Caco-2 (cell line): Measurements from ENCODE around the gene VWA5B1. TPM values are rescaled to one million over a fixed set of nuclear protein-coding genes. Genes with fewer than 3 reads are reported as not detected.

Source experiments
- BruUV-seq: library from RNA; stranded (reverse); fragments of 400-500 nt; replicated peaks from 2 replicates; lab custom pipeline; 2021; lab: Mats Ljungman, UMichigan
- CTCF ChIA-PET: fragments of 300-600 bp; sonication (Branson Sonifier 250); formaldehyde crosslinking; loops from one replicate; lab custom pipeline; 2022; ENCODE audit warnings: antibody characterized with exemption; lab: Charles Lee
- POLR2A ChIA-PET: fragments of 300-600 bp; sonication (Branson Sonifier 250); formaldehyde crosslinking; loops from one replicate; lab custom pipeline; 2022; ENCODE audit warnings: antibody characterized with exemption; lab: Charles Lee
- DNase-seq, 2 experiments: peaks; one replicate each; pipeline versions ENCODE4 v3.0.0 to v3.0.0-alpha.2; 2020 to 2022
- H3K27me3 ChIP-seq: replicated peaks from 2 replicates; pipeline ENCODE4 v1.6.0; 2011; ENCODE audit warnings: low read length; ENCODE audit not compliant: control insufficient read depth, insufficient read depth
- H3K36me3 ChIP-seq: 2 replicates; pipeline ENCODE4 v1.5.1; 2011; ENCODE audit warnings: low read length; ENCODE audit not compliant: control insufficient read depth, insufficient read depth
- H3K4me1 ChIP-seq: fragments of 250-450 bp; sonication (Bioruptor Pico); 2 replicates; pipeline ENCODE4 v1.5.1; 2020; ENCODE audit warnings: mild to moderate bottlenecking
- H3K4me3 ChIP-seq: 2 replicates; pipeline ENCODE4 v1.5.1; 2011; ENCODE audit warnings: low read depth, mild to moderate bottlenecking, control low read depth, low read length
- H3K9me3 ChIP-seq: fragments of 250-450 bp; sonication (Bioruptor Pico); 2 replicates; pipeline ENCODE4 v1.5.1; 2020; ENCODE audit warnings: mild to moderate bottlenecking, moderate library complexity
- H3K27ac Mint-ChIP-seq: one replicate; pipeline ENCODE4 v1.8.0; 2022; ENCODE audit warnings: mixed read lengths; ENCODE audit not compliant: unreplicated experiment
- H3K27me3 Mint-ChIP-seq: one replicate; pipeline ENCODE4 v1.8.0; 2022; ENCODE audit warnings: mixed read lengths; ENCODE audit not compliant: insufficient read depth, unreplicated experiment
- H3K36me3 Mint-ChIP-seq: one replicate; pipeline ENCODE4 v1.8.0; 2022; ENCODE audit warnings: mild to moderate bottlenecking, mixed read lengths; ENCODE audit not compliant: insufficient read depth, unreplicated experiment
- H3K4me1 Mint-ChIP-seq: one replicate; pipeline ENCODE4 v1.8.0; 2022; ENCODE audit warnings: low read depth, mixed read lengths; ENCODE audit not compliant: unreplicated experiment
- H3K4me3 Mint-ChIP-seq: one replicate; pipeline ENCODE4 v1.8.0; 2022; ENCODE audit warnings: mild to moderate bottlenecking, moderate library complexity, mixed read lengths; ENCODE audit not compliant: unreplicated experiment
- H3K9me3 Mint-ChIP-seq: one replicate; pipeline ENCODE4 v1.8.0; 2022; ENCODE audit warnings: mixed read lengths; ENCODE audit not compliant: unreplicated experiment
- intact Hi-C: fragments of 100-400 bp; cut with micrococcal nuclease; formaldehyde crosslinking; loops from one replicate; pipeline ENCODE4 v1.10.0; 2022; ENCODE audit not compliant: unreplicated experiment
- total RNA-seq: library from RNA; stranded (reverse); gene quantifications from 2 replicates; pipeline ENCODE4 v1.2.3, GENCODE V29; 2022
- TF ChIP-seq, protein P1 (sequence below), 2 experiments: fragments of 200-600 bp in 1 of 2; IDR thresholded peaks; 1 replicate in 1 of 2; 2 replicates in 1 of 2; pipeline versions ENCODE4 v1.5.1 to v1.8.0; 2011 to 2022; ENCODE audit warnings: antibody characterized with exemption in 1 of 2, control low read depth in 1 of 2, inconsistent platforms in 1 of 2, low read depth in 1 of 2, low read length in 1 of 2, mild to moderate bottlenecking in 1 of 2, moderate library complexity in 1 of 2; ENCODE audit not compliant: insufficient read depth in 1 of 2, severe bottlenecking in 1 of 2, unreplicated experiment in 1 of 2

Gene VWA5B1
- total RNA-seq, 1 experiment from 2014 or later: not detected

DNA sequence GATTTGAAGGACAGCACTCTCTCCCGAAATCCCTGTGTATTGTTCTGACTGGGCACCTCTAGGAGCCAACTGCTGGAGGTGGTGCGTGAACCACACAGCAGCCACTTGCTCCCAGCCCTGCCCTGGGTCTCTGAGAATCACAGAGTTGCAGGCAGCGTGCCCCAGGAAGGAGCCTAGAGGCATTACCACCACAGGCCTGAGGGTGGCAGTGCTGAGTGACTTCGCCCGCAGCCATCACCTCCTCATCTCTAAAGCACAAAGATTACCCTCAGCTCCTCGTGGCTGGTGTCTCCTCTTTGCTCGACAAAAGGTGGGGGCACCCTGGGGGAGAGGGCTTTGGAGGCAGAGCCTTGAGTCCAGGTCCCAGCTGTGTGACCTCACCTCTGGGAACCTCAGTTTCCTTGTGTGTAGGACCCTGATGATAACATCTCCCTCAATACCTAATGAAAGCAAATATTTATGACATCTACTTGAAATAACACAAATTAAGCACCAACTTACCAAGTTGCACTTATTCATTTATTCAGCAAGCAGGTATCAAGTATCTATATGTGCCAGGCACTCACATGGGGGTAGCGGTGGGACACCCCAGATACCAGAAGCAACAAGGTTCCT is 86.3 kb downstream of the VWA5B1 start:
- no peaks in the 10 kb centered on the region for H3K27me3 ChIP-seq
- no peaks in the 10 kb centered on the region for H3K9me3 ChIP-seq
- no peak overlapping the region for H3K4me3 ChIP-seq
- ChIA-PET POLR2A (no interaction called here), CTCF (interaction anchor here (0.7 to 1.2 kb wide), 6 partner anchors 13 to 146 kb away, joined by 3 to 4 read pairs (median 3); no protein-coding TSS in a partner anchor)
- H3K9me3 Mint-ChIP-seq: no peaks in the 10 kb centered on the region
- TF ChIP-seq, protein P1, sequence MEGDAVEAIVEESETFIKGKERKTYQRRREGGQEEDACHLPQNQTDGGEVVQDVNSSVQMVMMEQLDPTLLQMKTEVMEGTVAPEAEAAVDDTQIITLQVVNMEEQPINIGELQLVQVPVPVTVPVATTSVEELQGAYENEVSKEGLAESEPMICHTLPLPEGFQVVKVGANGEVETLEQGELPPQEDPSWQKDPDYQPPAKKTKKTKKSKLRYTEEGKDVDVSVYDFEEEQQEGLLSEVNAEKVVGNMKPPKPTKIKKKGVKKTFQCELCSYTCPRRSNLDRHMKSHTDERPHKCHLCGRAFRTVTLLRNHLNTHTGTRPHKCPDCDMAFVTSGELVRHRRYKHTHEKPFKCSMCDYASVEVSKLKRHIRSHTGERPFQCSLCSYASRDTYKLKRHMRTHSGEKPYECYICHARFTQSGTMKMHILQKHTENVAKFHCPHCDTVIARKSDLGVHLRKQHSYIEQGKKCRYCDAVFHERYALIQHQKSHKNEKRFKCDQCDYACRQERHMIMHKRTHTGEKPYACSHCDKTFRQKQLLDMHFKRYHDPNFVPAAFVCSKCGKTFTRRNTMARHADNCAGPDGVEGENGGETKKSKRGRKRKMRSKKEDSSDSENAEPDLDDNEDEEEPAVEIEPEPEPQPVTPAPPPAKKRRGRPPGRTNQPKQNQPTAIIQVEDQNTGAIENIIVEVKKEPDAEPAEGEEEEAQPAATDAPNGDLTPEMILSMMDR (IDR thresholded peaks at IDR 0.05; ENCODE audit: insufficient read depth in 1 of 2, low read depth in 1 of 2, low read length in 1 of 2, severe bottlenecking in 1 of 2, unreplicated experiment in 1 of 2): peak; percentile 61 to 62
- no TSS peak for BruUV-seq
- H3K27ac Mint-ChIP-seq: no peak overlapping the region
- intact Hi-C loops: loop anchor here (1.0 kb wide), 1 partner anchor 116 kb away; no protein-coding TSS in a partner anchor
- H3K27me3 Mint-ChIP-seq: peaks cover 13% of the 10 kb centered on the region
- H3K4me1 Mint-ChIP-seq: no peaks in the 10 kb centered on the region
- H3K36me3 Mint-ChIP-seq: no peaks in the 10 kb centered on the region
- H3K4me1 ChIP-seq: no peaks in the 10 kb centered on the region
- DNase-seq: peak in 1 of 2 experiments; percentile 64
- H3K4me3 Mint-ChIP-seq: no peak overlapping the region
- no peaks in the 10 kb centered on the region for H3K36me3 ChIP-seq

DNA sequence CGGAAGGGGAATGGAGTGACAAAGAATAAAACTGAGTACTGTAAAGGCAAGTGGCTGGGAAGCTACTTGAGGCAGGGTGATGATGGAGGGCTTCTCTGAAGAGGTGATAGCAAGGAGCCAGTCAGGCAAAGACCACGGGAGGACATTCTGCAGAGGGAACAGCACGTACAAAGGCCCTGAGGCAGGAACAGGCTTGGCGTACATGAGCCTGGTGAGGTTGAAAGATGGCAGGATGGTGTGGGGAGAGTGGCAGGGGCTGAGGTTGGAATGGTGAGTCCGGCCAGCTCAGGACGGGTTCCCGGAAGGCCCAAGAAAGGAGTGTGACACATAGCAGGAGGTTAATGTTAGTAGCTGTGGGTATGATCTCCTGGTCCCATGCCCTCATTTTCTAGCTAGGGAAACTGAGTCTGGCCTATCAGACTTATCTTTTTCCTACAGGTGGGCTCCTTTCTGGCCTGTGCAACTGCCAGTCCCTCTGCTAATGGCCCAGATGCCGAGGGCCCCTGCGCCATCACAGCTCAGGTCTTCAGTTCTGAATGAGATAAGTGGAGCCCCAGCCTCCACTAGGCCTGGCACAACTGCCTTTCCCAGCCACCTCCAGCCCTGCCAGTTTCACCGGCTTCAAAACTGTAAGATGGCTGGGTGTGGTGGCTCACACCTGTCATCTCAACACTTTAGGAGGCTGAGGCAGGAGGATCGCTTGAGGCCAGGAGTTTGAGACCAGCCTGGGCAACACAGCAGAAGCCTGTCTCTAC is 87.0 kb downstream of the VWA5B1 start:
- H3K27me3 Mint-ChIP-seq: peaks cover 13% of the 10 kb centered on the region
- intact Hi-C loops: loop anchor here (1.0 kb wide), 1 partner anchor 116 kb away; no protein-coding TSS in a partner anchor

DNA sequence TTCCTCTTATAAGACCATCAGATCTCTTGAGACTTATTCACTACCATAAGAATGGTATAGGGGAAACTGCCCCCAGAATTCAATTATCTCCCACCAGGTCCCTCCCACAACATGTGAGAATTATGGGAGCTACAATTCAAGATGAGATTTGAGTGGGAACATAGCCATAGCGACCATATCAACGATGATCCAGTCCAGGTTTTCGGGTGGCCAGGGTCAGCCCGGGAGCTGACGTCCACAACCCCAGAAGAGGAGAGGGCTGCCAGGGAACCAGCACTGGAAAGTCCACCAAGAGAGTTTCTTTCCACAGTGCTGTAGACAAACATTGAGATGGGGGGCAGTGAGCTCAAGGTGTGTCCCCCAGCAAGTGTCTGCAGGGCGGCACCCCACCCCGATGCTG is 88.4 kb downstream of the VWA5B1 start:
- ChIA-PET CTCF (no interaction called here), POLR2A (no interaction called here)
- H3K27me3 Mint-ChIP-seq: peaks cover 9% of the 10 kb centered on the region
- Histone ChIP-seq H3K4me1 (no peaks in the 10 kb centered on the region), H3K4me3 (no peak overlapping the region), H3K36me3 (no peaks in the 10 kb centered on the region), H3K27me3 (no peaks in the 10 kb centered on the region), H3K9me3 (no peaks in the 10 kb centered on the region)
- intact Hi-C loops: no loop called here
- H3K9me3 Mint-ChIP-seq: no peaks in the 10 kb centered on the region
- no peaks in the 10 kb centered on the region for H3K4me1 Mint-ChIP-seq
- H3K27ac Mint-ChIP-seq: no peak overlapping the region
- DNase-seq: no peak
- no TSS peak for BruUV-seq
- TF ChIP-seq, protein P1 (IDR thresholded peaks at IDR 0.05; ENCODE audit: insufficient read depth in 1 of 2, low read depth in 1 of 2, low read length in 1 of 2, severe bottlenecking in 1 of 2, unreplicated experiment in 1 of 2): no peak
- H3K4me3 Mint-ChIP-seq: no peak overlapping the region
- H3K36me3 Mint-ChIP-seq: no peaks in the 10 kb centered on the region

More for the DNA sequence above, 87.0 kb downstream of the VWA5B1 start:
- TF ChIP-seq, protein P1 (IDR thresholded peaks at IDR 0.05; ENCODE audit: insufficient read depth in 1 of 2, low read depth in 1 of 2, low read length in 1 of 2, severe bottlenecking in 1 of 2, unreplicated experiment in 1 of 2): no peak
- H3K9me3 ChIP-seq: no peaks in the 10 kb centered on the region
- no peaks in the 10 kb centered on the region for H3K36me3 Mint-ChIP-seq
- DNase-seq: no peak
- no peaks in the 10 kb centered on the region for H3K36me3 ChIP-seq
- BruUV-seq: no TSS peak
- H3K27ac Mint-ChIP-seq: no peak overlapping the region
- H3K9me3 Mint-ChIP-seq: no peaks in the 10 kb centered on the region
- H3K4me3 Mint-ChIP-seq: no peak overlapping the region
- H3K4me1 ChIP-seq: no peaks in the 10 kb centered on the region
- ChIA-PET POLR2A (no interaction called here), CTCF (interaction anchor here (0.9 to 1.2 kb wide), 5 partner anchors 56 to 145 kb away, joined by 3 to 4 read pairs (median 3); no protein-coding TSS in a partner anchor)
- H3K4me3 ChIP-seq: no peak overlapping the region
- H3K4me1 Mint-ChIP-seq: no peaks in the 10 kb centered on the region
- no peaks in the 10 kb centered on the region for H3K27me3 ChIP-seq
